ENCODE data around the gene MDM2. TPM values are rescaled to one million over a fixed set of nuclear protein-coding genes. Genes with fewer than 3 reads are reported as not detected.

MDM2 gene
- total and polyA plus RNA-seq, 11 donors = 16.2 to 78.8 (median 49.0) TPM

GRCh38 chr12:68864604-68865003 is 56.6 kb downstream of the MDM2 start:
- 92 to 97% (median 96%) methylated on average over 3 of the region's 3 CpGs for WGBS, 4 donors
- intact Hi-C loops (cut with DNase I) = loop anchor here in 7 of 10 donors (1.0 to 10.0 kb wide), 6 partner anchors 70 to 390 kb away; partner anchors contain the start of gene CPM (in 1 of the 7)

GRCh38 chr12:68865399-68866164 is 57.6 kb downstream of the MDM2 start:
- Histone ChIP-seq H3K4me3 (no peak overlapping the region), H3K4me1 (no peaks in the 10 kb centered on the region), H3K27me3 (no peaks in the 10 kb centered on the region), H3K9me3 (no peaks in the 10 kb centered on the region), H3K36me3 (peaks cover 0 to 27% (median 0%) of the 10 kb centered on the region in 9 donors), H3K27ac (no peak overlapping the region)
- TF ChIP-seq POLR2A (IDR thresholded peaks at IDR 0.05) = no peak
- TF ChIP-seq CTCF (IDR thresholded peaks at IDR 0.05) = no peak
- intact Hi-C loops (cut with DNase I) = loop anchor here in 6 of 10 donors (1.0 to 10.0 kb wide), 5 partner anchors 69 to 389 kb away; partner anchors contain the start of gene CPM (in 1 of the 6)
- 51 to 62% (median 56%) methylated on average over 8 to 9 of the region's 9 CpGs for WGBS, 4 donors
- ATAC-seq (no peak), DNase-seq (no peak)

More at GRCh38 chr12:68864604-68865003, 56.6 kb downstream of the MDM2 start:
- TF ChIP-seq CTCF (IDR thresholded peaks at IDR 0.05) = no peak
- no peak for TF ChIP-seq POLR2A (IDR thresholded peaks at IDR 0.05)
- no peaks in the 10 kb centered on the region for H3K27me3 ChIP-seq
- H3K4me3 ChIP-seq = no peak overlapping the region
- no peak overlapping the region for H3K27ac ChIP-seq
- no peak for DNase-seq
- H3K9me3 ChIP-seq = no peaks in the 10 kb centered on the region
- peaks cover 0 to 27% (median 0%) of the 10 kb centered on the region in 9 donors for H3K36me3 ChIP-seq
- no peaks in the 10 kb centered on the region for H3K4me1 ChIP-seq
- ATAC-seq = no peak

- intact Hi-C loops (cut with DNase I) = loop anchor here in 2 of 10 donors (10.0 kb wide), 3 partner anchors 68 to 388 kb away; partner anchors contain the start of gene CPM (in 1 of the 2)
- DNase-seq (no peak), ATAC-seq (no peak)
- 59 to 65% (median 62%) methylated on average over 6 of the region's 6 CpGs for WGBS, 4 donors
- no peaks in the 10 kb centered on the region for H3K4me1 ChIP-seq
- H3K27ac ChIP-seq = no peak overlapping the region
- H3K4me3 ChIP-seq = no peak overlapping the region
- H3K36me3 ChIP-seq = peaks cover 0 to 38% (median 0%) of the 10 kb centered on the region in 9 donors
- H3K9me3 ChIP-seq = no peaks in the 10 kb centered on the region
- H3K27me3 ChIP-seq = no peaks in the 10 kb centered on the region
- TF ChIP-seq CTCF (IDR thresholded peaks at IDR 0.05) (no peak), POLR2A (IDR thresholded peaks at IDR 0.05) (no peak)
Observed at GRCh38 chr12:68866950-68867349, 59.0 kb downstream of the MDM2 start.

GRCh38 chr12:68867606-68868005 is 59.6 kb downstream of the MDM2 start:
- Histone ChIP-seq H3K4me3 (no peak overlapping the region), H3K27me3 (no peaks in the 10 kb centered on the region), H3K4me1 (no peaks in the 10 kb centered on the region), H3K27ac (no peak overlapping the region), H3K9me3 (no peaks in the 10 kb centered on the region), H3K36me3 (peaks cover 0 to 38% (median 0%) of the 10 kb centered on the region in 9 donors)
- DNase-seq (no peak), ATAC-seq (no peak)
- TF ChIP-seq CTCF (IDR thresholded peaks at IDR 0.05) (no peak), POLR2A (IDR thresholded peaks at IDR 0.05) (no peak)
- WGBS, 4 donors = 80 to 86% (median 82%) methylated on average over 4 to 5 of the region's 5 CpGs
- intact Hi-C loops (cut with DNase I) = loop anchor here in 2 of 10 donors (10.0 kb wide), 3 partner anchors 67 to 387 kb away; partner anchors contain the start of gene CPM (in 1 of the 2)

Data from heart left ventricle (tissue), 16 donors.